WI38 (cell line): ENCODE results near the gene FIGNL2.

Experiments used
- H3K4me3 ChIP-seq: 2 replicates; pipeline ENCODE4 v1.5.1; 2011; ENCODE audit warnings: low read depth, mild to moderate bottlenecking, control low read depth, low read length
- TF ChIP-seq, protein P1 (sequence below): IDR thresholded peaks from 2 replicates; pipeline ENCODE4 v1.5.1; 2012; ENCODE audit warnings: low read depth, mild to moderate bottlenecking, control low read depth, low read length

Gene FIGNL2

GRCh38 chr12:51838036-51838435 is 10.5 kb downstream of the FIGNL2 start:
- no peak overlapping the region for H3K4me3 ChIP-seq
- TF ChIP-seq, protein P1, sequence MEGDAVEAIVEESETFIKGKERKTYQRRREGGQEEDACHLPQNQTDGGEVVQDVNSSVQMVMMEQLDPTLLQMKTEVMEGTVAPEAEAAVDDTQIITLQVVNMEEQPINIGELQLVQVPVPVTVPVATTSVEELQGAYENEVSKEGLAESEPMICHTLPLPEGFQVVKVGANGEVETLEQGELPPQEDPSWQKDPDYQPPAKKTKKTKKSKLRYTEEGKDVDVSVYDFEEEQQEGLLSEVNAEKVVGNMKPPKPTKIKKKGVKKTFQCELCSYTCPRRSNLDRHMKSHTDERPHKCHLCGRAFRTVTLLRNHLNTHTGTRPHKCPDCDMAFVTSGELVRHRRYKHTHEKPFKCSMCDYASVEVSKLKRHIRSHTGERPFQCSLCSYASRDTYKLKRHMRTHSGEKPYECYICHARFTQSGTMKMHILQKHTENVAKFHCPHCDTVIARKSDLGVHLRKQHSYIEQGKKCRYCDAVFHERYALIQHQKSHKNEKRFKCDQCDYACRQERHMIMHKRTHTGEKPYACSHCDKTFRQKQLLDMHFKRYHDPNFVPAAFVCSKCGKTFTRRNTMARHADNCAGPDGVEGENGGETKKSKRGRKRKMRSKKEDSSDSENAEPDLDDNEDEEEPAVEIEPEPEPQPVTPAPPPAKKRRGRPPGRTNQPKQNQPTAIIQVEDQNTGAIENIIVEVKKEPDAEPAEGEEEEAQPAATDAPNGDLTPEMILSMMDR, result no peak

DNA sequence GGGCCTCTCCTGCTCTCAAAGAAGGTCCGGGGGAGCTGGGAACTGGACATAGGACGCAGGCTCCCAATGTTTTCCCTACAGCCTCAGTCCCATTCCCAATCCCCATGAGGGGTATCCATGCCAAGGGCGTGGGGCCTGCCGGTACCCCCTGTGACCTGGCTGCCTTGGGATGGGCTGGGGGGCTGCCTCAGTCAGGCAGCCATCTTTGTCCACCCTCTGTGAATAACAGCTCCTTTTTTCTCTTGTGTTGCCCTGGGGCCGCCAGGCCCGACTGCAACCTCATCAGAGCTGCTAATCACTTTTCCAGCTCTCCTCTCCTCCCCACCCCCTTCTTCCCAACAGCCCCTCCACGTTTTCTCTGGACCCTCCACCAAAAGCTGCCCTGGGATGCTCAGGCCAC is 11.2 kb downstream of the FIGNL2 start:
- H3K4me3 ChIP-seq, result no peak overlapping the region
- TF ChIP-seq, protein P1, result no peak

- TF ChIP-seq, protein P1, result no peak
- no peak overlapping the region for H3K4me3 ChIP-seq
Measured at GRCh38 chr12:51836827-51837173, 11.7 kb downstream of the FIGNL2 start.

- no peak overlapping the region for H3K4me3 ChIP-seq
- TF ChIP-seq, protein P1, result no peak
Measured at GRCh38 chr12:51836041-51836826, 12.3 kb downstream of the FIGNL2 start.

DNA sequence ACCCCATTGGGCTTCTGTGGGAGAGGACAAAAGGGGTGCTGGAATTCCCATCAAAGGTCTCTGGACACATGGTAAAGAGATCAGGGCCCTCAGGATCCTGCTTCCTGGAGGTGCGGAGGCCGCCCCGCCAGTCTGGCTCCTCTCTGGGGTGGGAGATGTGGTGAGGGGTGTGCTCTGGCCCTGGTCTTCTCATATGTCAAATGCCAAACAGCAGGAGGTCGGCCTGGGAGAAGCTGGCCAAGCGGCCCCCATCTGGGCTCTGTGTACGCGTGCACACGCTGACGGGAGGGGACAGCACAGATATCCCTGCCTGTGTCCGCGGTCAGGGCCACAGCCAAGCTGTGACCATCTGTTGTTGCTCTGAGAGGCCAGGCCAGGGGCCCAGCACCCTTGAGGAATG is 14.1 kb downstream of the FIGNL2 start:
- TF ChIP-seq, protein P1, result no peak
- no peak overlapping the region for H3K4me3 ChIP-seq

DNA sequence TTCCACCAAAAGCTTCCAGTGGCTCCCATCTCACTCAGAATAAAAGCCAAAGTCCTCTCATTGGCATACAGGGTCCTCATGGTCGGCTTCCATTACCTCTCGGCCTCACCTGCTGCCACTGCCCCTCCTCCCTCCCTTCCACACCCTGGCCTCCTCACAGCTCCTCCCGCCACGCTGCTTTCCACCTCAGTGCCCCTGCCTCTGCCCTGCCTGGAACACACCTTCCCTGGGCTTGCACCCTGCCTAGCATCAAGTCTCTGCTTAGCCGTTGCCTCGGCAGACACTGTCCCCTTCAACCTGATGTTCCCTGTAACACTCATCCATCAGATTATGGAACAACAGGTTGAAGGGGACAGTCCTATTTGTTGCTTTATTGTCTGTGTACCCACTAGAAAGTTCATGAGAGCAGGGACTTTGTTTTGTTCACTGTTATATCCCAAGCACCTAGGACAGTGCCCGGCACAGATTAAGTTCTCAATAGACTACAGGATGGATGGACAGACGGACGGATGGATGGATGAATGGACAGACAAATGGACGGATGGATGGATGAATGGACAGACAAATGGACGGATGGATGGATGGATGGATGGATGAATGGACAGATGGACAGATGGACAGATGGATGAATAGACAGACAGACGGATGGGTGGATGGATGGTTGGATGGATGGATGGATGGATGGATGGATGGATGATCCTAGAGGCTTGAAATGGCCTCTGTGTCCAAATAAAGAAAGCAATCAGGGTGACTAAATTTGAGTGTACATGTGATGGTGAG is 14.9 kb downstream of the FIGNL2 start:
- TF ChIP-seq, protein P1, result no peak
- no peak overlapping the region for H3K4me3 ChIP-seq
